ENCODE data around the gene CCDC157. TPM values are rescaled to one million over a fixed set of nuclear protein-coding genes. Genes with fewer than 3 reads are reported as not detected.

The CCDC157 gene
- total RNA-seq, 1 donor from 2014 or later: 2.9 TPM

DNA sequence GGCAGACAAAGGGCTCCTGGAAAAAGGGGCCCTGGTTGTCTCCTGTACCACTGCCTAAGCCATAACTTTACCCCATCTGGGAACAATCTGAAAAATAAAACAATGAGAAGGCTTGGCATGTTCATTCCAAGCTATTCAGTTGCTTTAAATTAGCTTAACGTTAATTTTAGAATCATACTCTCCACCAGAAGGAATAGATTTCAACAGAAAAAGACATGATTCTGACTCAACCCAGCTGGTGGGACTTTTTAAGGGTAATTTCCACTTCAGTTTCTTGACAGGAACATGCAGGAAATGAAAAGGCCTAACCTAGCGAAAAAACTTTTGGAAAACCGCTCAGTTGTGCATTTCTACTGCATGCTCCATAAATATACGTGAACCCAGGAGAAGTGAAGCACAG lies 8.0 kb upstream of the CCDC157 start:
- ATAC-seq (ENCODE audit: low read depth): no peak
- H3K27ac Mint-ChIP-seq: peak overlapping the region; percentile 53
- no peaks in the 10 kb centered on the region for H3K9me3 Mint-ChIP-seq
- ChIA-PET CTCF (interaction anchor here (2.4 kb wide), 1 partner anchor 61 kb away, joined by 12 read pairs; no protein-coding TSS in a partner anchor), POLR2A (no interaction called here)
- H3K4me1 Mint-ChIP-seq: peaks cover 40% of the 10 kb centered on the region
- intact Hi-C loops (cut with micrococcal nuclease): no loop called here
- TF ChIP-seq, protein P1, sequence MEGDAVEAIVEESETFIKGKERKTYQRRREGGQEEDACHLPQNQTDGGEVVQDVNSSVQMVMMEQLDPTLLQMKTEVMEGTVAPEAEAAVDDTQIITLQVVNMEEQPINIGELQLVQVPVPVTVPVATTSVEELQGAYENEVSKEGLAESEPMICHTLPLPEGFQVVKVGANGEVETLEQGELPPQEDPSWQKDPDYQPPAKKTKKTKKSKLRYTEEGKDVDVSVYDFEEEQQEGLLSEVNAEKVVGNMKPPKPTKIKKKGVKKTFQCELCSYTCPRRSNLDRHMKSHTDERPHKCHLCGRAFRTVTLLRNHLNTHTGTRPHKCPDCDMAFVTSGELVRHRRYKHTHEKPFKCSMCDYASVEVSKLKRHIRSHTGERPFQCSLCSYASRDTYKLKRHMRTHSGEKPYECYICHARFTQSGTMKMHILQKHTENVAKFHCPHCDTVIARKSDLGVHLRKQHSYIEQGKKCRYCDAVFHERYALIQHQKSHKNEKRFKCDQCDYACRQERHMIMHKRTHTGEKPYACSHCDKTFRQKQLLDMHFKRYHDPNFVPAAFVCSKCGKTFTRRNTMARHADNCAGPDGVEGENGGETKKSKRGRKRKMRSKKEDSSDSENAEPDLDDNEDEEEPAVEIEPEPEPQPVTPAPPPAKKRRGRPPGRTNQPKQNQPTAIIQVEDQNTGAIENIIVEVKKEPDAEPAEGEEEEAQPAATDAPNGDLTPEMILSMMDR (IDR thresholded peaks at IDR 0.05): no peak
- H3K36me3 Mint-ChIP-seq (ENCODE audit: low read depth): peaks cover 86% of the 10 kb centered on the region
- no peaks in the 10 kb centered on the region for H3K27me3 Mint-ChIP-seq
- no peak for DNase-seq
- H3K4me3 Mint-ChIP-seq: no peak overlapping the region

DNA sequence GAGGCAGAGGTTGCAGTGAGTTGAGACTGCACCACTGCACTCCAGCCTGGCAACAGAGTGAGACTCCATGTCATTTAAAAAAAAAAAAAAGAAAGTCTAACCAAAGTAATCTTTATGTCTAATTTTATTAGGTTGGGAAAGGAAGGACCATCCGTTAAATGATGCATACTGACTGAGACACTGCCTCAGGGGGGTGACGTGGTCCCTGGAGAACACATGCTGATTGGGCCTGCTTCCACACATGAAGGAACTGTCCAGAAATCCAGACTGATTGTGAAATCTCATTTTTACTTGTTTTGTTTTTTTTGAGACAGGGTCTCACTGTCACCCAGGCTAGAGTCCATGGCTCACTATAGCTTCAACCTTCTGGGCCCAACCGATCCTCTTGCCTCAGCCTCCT lies 5.6 kb upstream of the CCDC157 start:
- H3K27me3 Mint-ChIP-seq: no peaks in the 10 kb centered on the region
- peaks cover 75% of the 10 kb centered on the region for H3K36me3 Mint-ChIP-seq (ENCODE audit: low read depth)
- CTCF ChIA-PET: interaction anchor here (0.8 kb wide), 1 partner anchor 64 kb away, joined by 3 read pairs; no protein-coding TSS in a partner anchor
- intact Hi-C loops (cut with micrococcal nuclease): no loop called here
- TF ChIP-seq, protein P1 (IDR thresholded peaks at IDR 0.05): no peak
- POLR2A ChIA-PET: interaction anchor here (1.1 kb wide), 1 partner anchor 24 kb away, joined by 3 read pairs; the partner anchor contains the start of gene TBC1D10A
- DNase-seq: no peak
- no peak overlapping the region for H3K4me3 Mint-ChIP-seq
- peaks cover 64% of the 10 kb centered on the region for H3K4me1 Mint-ChIP-seq
- no peak for ATAC-seq (ENCODE audit: low read depth)
- no peaks in the 10 kb centered on the region for H3K9me3 Mint-ChIP-seq
- no peak overlapping the region for H3K27ac Mint-ChIP-seq

DNA sequence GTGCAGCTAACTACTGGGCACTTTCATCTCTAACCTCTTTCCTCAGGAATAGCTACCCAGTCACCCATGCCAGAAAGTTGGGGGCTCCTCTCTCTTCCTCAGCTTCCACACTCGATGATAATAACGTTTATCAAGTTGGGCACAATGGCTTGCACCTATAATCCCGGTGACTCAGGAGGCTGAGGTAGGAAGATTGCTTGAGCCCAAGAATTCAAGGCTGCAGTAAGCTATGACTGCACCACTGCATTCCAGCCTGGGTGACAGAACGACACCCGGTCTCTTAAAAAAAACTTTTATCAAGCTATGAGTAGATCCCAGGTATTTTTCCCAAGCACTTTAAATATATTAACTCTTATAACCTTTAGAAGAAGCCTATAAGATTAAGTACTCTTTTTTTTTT lies 2.2 kb upstream of the CCDC157 start:
- H3K36me3 Mint-ChIP-seq (ENCODE audit: low read depth): peaks cover 56% of the 10 kb centered on the region
- peak overlapping the region; percentile 92 for H3K4me3 Mint-ChIP-seq
- ChIA-PET POLR2A (interaction anchor here (1.0 kb wide), 1 partner anchor 65 kb away, joined by 4 read pairs; no protein-coding TSS in a partner anchor), CTCF (interaction anchor here (3.2 kb wide), 1 partner anchor 67 kb away, joined by 11 read pairs; no protein-coding TSS in a partner anchor)
- no peaks in the 10 kb centered on the region for H3K27me3 Mint-ChIP-seq
- DNase-seq: no peak
- no peak for ATAC-seq (ENCODE audit: low read depth)
- H3K27ac Mint-ChIP-seq: peak overlapping the region; percentile 30
- TF ChIP-seq, protein P1 (IDR thresholded peaks at IDR 0.05): no peak
- intact Hi-C loops (cut with micrococcal nuclease): loop anchor here (5.0 kb wide), 1 partner anchor 1138 kb away; no protein-coding TSS in a partner anchor
- no peaks in the 10 kb centered on the region for H3K9me3 Mint-ChIP-seq
- H3K4me1 Mint-ChIP-seq: peaks cover 58% of the 10 kb centered on the region

GRCh38 chr22:30357236-30357570 lies 396 bp downstream of the CCDC157 start:
- ChIA-PET POLR2A (interaction anchor here (0.6 to 2.7 kb wide), 14 partner anchors 30 to 803 kb away, joined by 3 to 68 read pairs (median 10); partner anchors contain the start of genes CASTOR1, MTFP1, OSM and PES1), CTCF (interaction anchor here (0.9 to 2.1 kb wide), 3 partner anchors 30 to 69 kb away, joined by 4 to 34 read pairs (median 5); partner anchors contain the start of genes CASTOR1 and RNF215)
- no peaks in the 10 kb centered on the region for H3K9me3 Mint-ChIP-seq
- DNase-seq (no peak), ATAC-seq (ENCODE audit: low read depth) (peak; percentile 4)
- peaks cover 32% of the 10 kb centered on the region for H3K36me3 Mint-ChIP-seq (ENCODE audit: low read depth)
- TF ChIP-seq, protein P1 (IDR thresholded peaks at IDR 0.05): no peak
- peak overlapping the region; percentile 92 for H3K4me3 Mint-ChIP-seq
- intact Hi-C loops (cut with micrococcal nuclease): loop anchor here (1.0 to 5.0 kb wide), 2 partner anchors 30 to 1135 kb away; partner anchors contain the start of gene RNF215
- H3K27ac Mint-ChIP-seq: peak overlapping the region; percentile 74
- H3K4me1 Mint-ChIP-seq: peaks cover 42% of the 10 kb centered on the region
- no peaks in the 10 kb centered on the region for H3K27me3 Mint-ChIP-seq

DNA sequence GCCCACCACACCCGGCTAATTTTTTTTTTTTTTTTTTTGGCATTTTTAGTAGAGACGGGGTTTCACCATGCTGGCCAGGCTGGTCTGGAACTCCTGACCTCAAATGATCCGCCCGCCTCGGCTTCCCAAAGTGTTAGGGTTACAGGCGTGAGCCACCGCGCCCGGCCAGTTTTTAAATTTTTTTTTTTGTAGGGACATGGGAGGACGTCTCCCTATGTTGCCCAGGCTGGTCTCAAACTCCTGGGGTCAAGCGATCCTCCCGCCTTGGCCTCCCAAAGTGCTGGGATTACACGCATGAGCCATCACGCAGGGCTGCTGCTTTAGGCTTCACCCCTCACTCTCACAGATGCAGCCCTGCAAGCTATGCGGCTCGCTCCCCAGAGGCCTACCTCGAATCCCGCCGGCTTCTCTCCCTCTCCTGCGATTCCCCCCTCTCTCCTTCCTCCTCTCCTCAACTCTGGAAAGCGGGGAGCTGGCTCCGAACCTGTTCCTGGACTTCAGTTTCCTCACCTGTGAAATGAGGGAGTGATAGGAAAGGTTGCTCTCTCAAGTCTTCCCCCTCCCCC lies 926 bp downstream of the CCDC157 start:
- DNase-seq (no peak), ATAC-seq (ENCODE audit: low read depth) (no peak)
- Mint-ChIP-seq H3K36me3 (ENCODE audit: low read depth) (peaks cover 26% of the 10 kb centered on the region), H3K27ac (peak overlapping the region; percentile 24), H3K27me3 (no peaks in the 10 kb centered on the region), H3K4me3 (peak overlapping the region; percentile 92), H3K9me3 (no peaks in the 10 kb centered on the region), H3K4me1 (peaks cover 41% of the 10 kb centered on the region)
- ChIA-PET CTCF (interaction anchor here (0.8 to 2.1 kb wide), 3 partner anchors 30 to 69 kb away, joined by 4 to 34 read pairs (median 5); partner anchors contain the start of genes CASTOR1 and RNF215), POLR2A (interaction anchor here (1.0 to 2.7 kb wide), 8 partner anchors 31 to 234 kb away, joined by 5 to 68 read pairs (median 19); partner anchors contain the start of genes CASTOR1, MTFP1, OSM and PES1)
- TF ChIP-seq, protein P1 (IDR thresholded peaks at IDR 0.05): no peak
- intact Hi-C loops (cut with micrococcal nuclease): loop anchor here (1.0 to 5.0 kb wide), 2 partner anchors 30 to 1135 kb away; partner anchors contain the start of gene RNF215
